ENCODE results near the gene SEM1.
"Not testable (repeated sequence)": the region's sequence is repeated elsewhere in the genome, so short reads cannot be mapped to it uniquely, and the experiment has no call there.

SEM1 gene

GRCh38 chr7:96723622-96724021 is 14.0 kb upstream of the SEM1 start:
- TF ChIP-seq CTCF (IDR thresholded peaks at IDR 0.05; ENCODE audit: low read depth, low read length, missing control alignments) = no peak
- in situ Hi-C loops (cut with HindIII; ENCODE audit: low pct_ligation_motif_present, low sequenced_read_pairs) = no loop called here
- no peak overlapping the region for H3K27ac ChIP-seq
- no peak overlapping the region for H3K4me3 ChIP-seq (ENCODE audit: low read depth, low read length)
- no peaks in the 10 kb centered on the region for H3K36me3 ChIP-seq (replicated peaks)
- DNase-seq = no peak
- H3K27me3 ChIP-seq (replicated peaks) = no peaks in the 10 kb centered on the region

- in situ Hi-C loops (cut with HindIII; ENCODE audit: low pct_ligation_motif_present, low sequenced_read_pairs); DNase-seq; H3K4me3 ChIP-seq (ENCODE audit: low read depth, low read length); H3K36me3 ChIP-seq (replicated peaks); H3K27me3 ChIP-seq (replicated peaks); H3K27ac ChIP-seq: not testable (repeated sequence)
Measured at GRCh38 chr7:96722928-96723327, 13.3 kb upstream of the SEM1 start.

GRCh38 chr7:96720843-96721242 is 11.2 kb upstream of the SEM1 start:
- Histone ChIP-seq H3K36me3 (replicated peaks) (no peaks in the 10 kb centered on the region), H3K27ac (no peak overlapping the region), H3K27me3 (replicated peaks) (no peaks in the 10 kb centered on the region), H3K4me3 (ENCODE audit: low read depth, low read length) (no peak overlapping the region)
- no peak for TF ChIP-seq CTCF (IDR thresholded peaks at IDR 0.05; ENCODE audit: low read depth, low read length, missing control alignments)
- peak; percentile 53 for DNase-seq
- in situ Hi-C loops (cut with HindIII; ENCODE audit: low pct_ligation_motif_present, low sequenced_read_pairs) = no loop called here

GRCh38 chr7:96719164-96719563 is 9.5 kb upstream of the SEM1 start:
- no peak for DNase-seq
- H3K4me3 ChIP-seq (ENCODE audit: low read depth, low read length) = no peak overlapping the region
- TF ChIP-seq CTCF (IDR thresholded peaks at IDR 0.05; ENCODE audit: low read depth, low read length, missing control alignments) = no peak
- H3K36me3 ChIP-seq (replicated peaks) = no peaks in the 10 kb centered on the region
- H3K27me3 ChIP-seq (replicated peaks) = no peaks in the 10 kb centered on the region
- in situ Hi-C loops (cut with HindIII; ENCODE audit: low pct_ligation_motif_present, low sequenced_read_pairs) = no loop called here
- no peak overlapping the region for H3K27ac ChIP-seq

GRCh38 chr7:96718107-96719003 is 8.7 kb upstream of the SEM1 start:
- Histone ChIP-seq H3K27ac (no peak overlapping the region), H3K4me3 (ENCODE audit: low read depth, low read length) (no peak overlapping the region), H3K27me3 (replicated peaks) (no peaks in the 10 kb centered on the region), H3K36me3 (replicated peaks) (no peaks in the 10 kb centered on the region)
- no peak for DNase-seq
- in situ Hi-C loops (cut with HindIII; ENCODE audit: low pct_ligation_motif_present, low sequenced_read_pairs) = no loop called here
- no peak for TF ChIP-seq CTCF (IDR thresholded peaks at IDR 0.05; ENCODE audit: low read depth, low read length, missing control alignments)

- no peak for DNase-seq
- no peak for TF ChIP-seq CTCF (IDR thresholded peaks at IDR 0.05; ENCODE audit: low read depth, low read length, missing control alignments)
- Histone ChIP-seq H3K4me3 (ENCODE audit: low read depth, low read length) (no peak overlapping the region), H3K27ac (no peak overlapping the region), H3K36me3 (replicated peaks) (no peaks in the 10 kb centered on the region), H3K27me3 (replicated peaks) (no peaks in the 10 kb centered on the region)
- in situ Hi-C loops (cut with HindIII; ENCODE audit: low pct_ligation_motif_present, low sequenced_read_pairs) = no loop called here
Measured at GRCh38 chr7:96713037-96713436, 3.4 kb upstream of the SEM1 start.
